K562 (cell line): ENCODE data around the gene FOSL2. TPM values are rescaled to one million over a fixed set of nuclear protein-coding genes. Genes with fewer than 3 reads are reported as not detected.

Experiments used
- ATAC-seq: fragments of 200-7000 bp; cut with Tn5 transposase; 3 replicates; pipeline ENCODE4 v1.9.1; 2020; ENCODE audit warnings: moderate library complexity
- BruUV-seq: library from RNA; stranded (reverse); fragments of 400-500 nt; replicated peaks from 2 replicates; lab custom pipeline; 2021; lab: Mats Ljungman, UMichigan
- CTCF ChIA-PET: fragments of 300-600 bp; formaldehyde crosslinking; extraction: SDS; loops from one replicate; lab custom pipeline; 2021; ENCODE audit warnings: low intra/inter-chr PET ratio; lab: Yijun Ruan, JAX
- POLR2A ChIA-PET: fragments of 300-600, 350-650 bp; sonication (Branson Sonifier 250); formaldehyde crosslinking; extraction: SDS; loops from one replicate; lab custom pipeline; 2021; ENCODE audit warnings: antibody characterized with exemption, inconsistent platforms; lab: Yijun Ruan, JAX
- DNase-seq, 4 experiments: peaks; one replicate each; pipeline versions ENCODE4 v3.0.0 to v3.0.0-alpha.2; 2011 to 2018; ENCODE audit warnings: low spot score in 3 of 4, mixed read lengths in 3 of 4; ENCODE audit errors: extremely low read depth in 1 of 4
- FAIRE-seq: peaks from 2 replicates; lab custom pipeline; 2011; peaks lifted over from hg19 to GRCh38; lab: Jason Lieb, UNC
- H2AFZ ChIP-seq: 2 replicates; pipeline ENCODE4 v1.6.0; 2011; ENCODE audit warnings: low read depth, low read length, control low read depth, inconsistent platforms
- H3K27ac ChIP-seq: fragments of 200-600 bp; 3 replicates; pipeline ENCODE4 v1.8.0; 2011; ENCODE audit warnings: low read depth, mild to moderate bottlenecking, control low read depth, inconsistent platforms, low read length, moderate library complexity, mixed read lengths; ENCODE audit errors: extremely low read depth
- H3K27me3 ChIP-seq, 2 experiments: fragments of 300-600 bp in 1 of 2; 2 replicates in 1 of 2; 3 replicates in 1 of 2; pipeline versions ENCODE4 v1.6.0 to v1.8.0; 2011; ENCODE audit warnings: inconsistent platforms in 2 of 2, low read length in 2 of 2, mild to moderate bottlenecking in 1 of 2, mixed read lengths in 1 of 2, moderate library complexity in 1 of 2; ENCODE audit not compliant: control insufficient read depth in 2 of 2, insufficient read depth in 2 of 2
- H3K36me3 ChIP-seq: fragments of 300-600 bp; 3 replicates; pipeline ENCODE4 v1.8.0; 2011; ENCODE audit warnings: mild to moderate bottlenecking, low read length, inconsistent platforms; ENCODE audit not compliant: control insufficient read depth, insufficient read depth
- H3K4me1 ChIP-seq, 2 experiments: fragments of 200-600 bp in 1 of 2; replicated peaks in 1 of 2; 2 replicates in 1 of 2; 3 replicates in 1 of 2; pipeline versions ENCODE4 v1.5.1 to v1.8.0; 2011; ENCODE audit warnings: inconsistent platforms in 2 of 2, low read length in 2 of 2, mild to moderate bottlenecking in 1 of 2, mixed read lengths in 1 of 2, moderate library complexity in 1 of 2; ENCODE audit not compliant: control insufficient read depth in 2 of 2, insufficient read depth in 2 of 2
- H3K4me2 ChIP-seq: 2 replicates; pipeline ENCODE4 v1.6.1; 2011; ENCODE audit warnings: low read length, control low read depth, inconsistent platforms, mixed read lengths; ENCODE audit not compliant: insufficient read depth
- H3K4me3 ChIP-seq: fragments of 200-600 bp; sonication (generic), shearing (Covaris generic); 2 replicates; pipeline ENCODE4 v1.5.1; 2016; ENCODE audit warnings: control low read depth, inconsistent platforms
- H3K79me2 ChIP-seq: fragments of 200-600 bp; 3 replicates; pipeline ENCODE4 v1.8.0; 2011; ENCODE audit warnings: low read length, inconsistent platforms; ENCODE audit not compliant: control insufficient read depth, insufficient read depth
- H3K9ac ChIP-seq, 2 experiments: 2 replicates each; pipeline versions ENCODE4 v1.6.0 to v1.6.1; 2011; ENCODE audit warnings: low read depth in 2 of 2, low read length in 2 of 2, control low read depth in 1 of 2, inconsistent platforms in 1 of 2, mild to moderate bottlenecking in 1 of 2, mixed read lengths in 1 of 2; ENCODE audit not compliant: insufficient read depth in 1 of 2
- H3K9me1 ChIP-seq: one replicate; pipeline ENCODE4 v1.6.0; 2011; ENCODE audit warnings: inconsistent platforms, mild to moderate bottlenecking, low read length, moderate library complexity; ENCODE audit not compliant: control insufficient read depth, insufficient read depth
- H3K9me3 ChIP-seq: replicated peaks from 2 replicates; pipeline ENCODE4 v1.5.1; 2011; ENCODE audit warnings: low read depth, low read length, inconsistent platforms; ENCODE audit not compliant: control insufficient read depth, insufficient read depth
- H4K20me1 ChIP-seq: replicated peaks from 2 replicates; pipeline ENCODE4 v1.6.1; 2011; ENCODE audit warnings: low read length, inconsistent platforms, mixed read lengths; ENCODE audit not compliant: control insufficient read depth, insufficient read depth
- CHD7 ChIP-seq: fragments of 200-600 bp; sonication (generic); IDR thresholded peaks from one replicate; pipeline ENCODE4 v1.6.1; 2012; ENCODE audit warnings: mild to moderate bottlenecking, low read depth, low read length, inconsistent platforms
- CREBBP ChIP-seq: IDR thresholded peaks from one replicate; pipeline ENCODE4 v1.6.1; 2012; ENCODE audit warnings: low read depth, mild to moderate bottlenecking, control low read depth, inconsistent platforms, low read length
- ERF ChIP-seq: fragments of 450-650 bp; formaldehyde crosslinking; IDR thresholded peaks from 2 replicates; pipeline ENCODE4 v1.4.0; 2020; ENCODE audit warnings: mild to moderate bottlenecking, mixed read lengths
- MTA2 ChIP-seq: fragments of 450-650 bp; IDR thresholded peaks from 2 replicates; pipeline ENCODE4 v1.6.1; 2016; ENCODE audit warnings: low read depth
- NBN ChIP-seq: fragments of 450-650 bp; IDR thresholded peaks from 2 replicates; pipeline ENCODE4 v1.6.1; 2016; ENCODE audit warnings: low read depth, mild to moderate bottlenecking
- POU5F1 ChIP-seq: fragments of 150-350 bp; IDR thresholded peaks from 2 replicates; pipeline ENCODE4 v1.6.1; 2014; ENCODE audit warnings: borderline replicate concordance, low read length, low read depth, mild to moderate bottlenecking; ENCODE audit not compliant: partially characterized antibody
- TOE1 ChIP-seq, 2 experiments: fragments of 450-650 bp in 1 of 2; sonication (generic) in 1 of 2; formaldehyde crosslinking in 1 of 2; IDR thresholded peaks; 2 replicates each; pipeline versions ENCODE4 v1.7.1 to v1.8.0; 2016 to 2022; ENCODE audit warnings: borderline replicate concordance in 2 of 2, mild to moderate bottlenecking in 2 of 2, antibody characterized with exemption in 1 of 2, inconsistent platforms in 1 of 2, low read depth in 1 of 2, missing genetic modification reagents in 1 of 2, moderate library complexity in 1 of 2
- ZNF184 ChIP-seq: sonication (generic); formaldehyde crosslinking; IDR thresholded peaks from 2 replicates; pipeline ENCODE4 v1.5.0; 2020; ENCODE audit warnings: missing genetic modification reagents
- ZNF384 ChIP-seq: IDR thresholded peaks from 2 replicates; pipeline ENCODE4 v1.6.1; 2012; ENCODE audit warnings: low read depth, low read length, improper control_type of control experiment
- ZNF699 ChIP-seq: fragments of 250-450 bp; sonication (Bioruptor Pico); IDR thresholded peaks from 2 replicates; pipeline ENCODE4 v1.8.0; 2021; ENCODE audit warnings: mild to moderate bottlenecking, moderate library complexity; ENCODE audit not compliant: insufficient replicate concordance
- whole genome bisulfite sequencing: fragments of 100-300 bp; shearing (Covaris generic); methylation state at CpG from one replicate; pipeline ENCODE4 v1.1.6; 2016; ENCODE audit warnings: low coverage, mixed read lengths; ENCODE audit not compliant: insufficient coverage; ENCODE audit errors: missing lambda C conversion rate; 5-methylcytosine and 5-hydroxymethylcytosine counted together
- in situ Hi-C: fragments of 300-500 bp; cut with MboI; formaldehyde crosslinking; loops from 4 replicates; pipeline ENCODE4 v1.15.0; 2018; ENCODE audit warnings: inconsistent platforms, mixed read lengths
- intact Hi-C: fragments of 100-400 bp; cut with micrococcal nuclease; formaldehyde crosslinking; loops from 2 replicates; pipeline ENCODE4 v1.14.2; 2022
- polyA plus RNA-seq, 8 experiments: library from polyadenylated mRNA; depleted of rRNA in 4 of 8; stranded (reverse) in 5 of 8; unstranded in 3 of 8; fragments of >200 nt; fragmentation: Nextera tagmentation in 2 of 8; fragmentation: Illumina TruSeq in 1 of 8; extraction: Ambion mirVana in 2 of 8; extraction: Trizol in 1 of 8; gene quantifications; 2 replicates each; pipeline versions ENCODE4 v1.2.1 to v1.2.3, GENCODE V29; 2011 to 2014; ENCODE audit warnings: inconsistent platforms in 1 of 8, missing spikeins in 1 of 8
- total RNA-seq, 7 experiments: library from RNA; depleted of rRNA in 6 of 7; stranded (reverse); fragments of >200 nt in 6 of 7; fragmentation: Illumina TruSeq in 2 of 7; extraction: Trizol in 2 of 7; gene quantifications; 2 replicates each; pipeline versions ENCODE4 v1.2.1 to v1.2.3, GENCODE V29; 2011 to 2021; ENCODE audit warnings: low replicate concordance in 1 of 7

The FOSL2 gene
- total and polyA plus RNA-seq, 9 of the 15 experiments (the other 6 are each of a cell fraction or from before 2014, with no cell fraction given): 0.04 to 2.9 (median 0.80) TPM

DNA sequence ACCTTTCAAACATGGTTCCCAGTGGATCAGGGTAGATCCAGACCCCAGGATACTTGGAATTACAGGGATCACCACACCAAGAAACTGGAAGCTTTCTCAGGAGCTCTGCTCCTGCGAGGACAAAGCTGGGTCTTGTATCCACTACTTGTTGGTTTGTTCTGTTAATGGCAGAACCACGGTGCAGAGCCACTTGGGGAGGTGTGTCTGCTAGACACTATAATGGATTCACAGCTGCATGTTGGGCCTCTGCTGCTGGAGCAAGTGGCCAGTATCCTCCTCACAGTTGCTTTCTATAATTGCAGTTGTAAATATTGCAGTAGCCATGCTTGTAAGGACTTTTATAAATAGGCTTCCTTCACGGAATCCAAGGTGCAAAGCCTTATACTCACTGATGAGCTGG is 12.9 kb downstream of the FOSL2 start:
- H3K27ac ChIP-seq: no peak overlapping the region
- no TSS peak for BruUV-seq
- ChIA-PET POLR2A (no interaction called here), CTCF (no interaction called here)
- H3K4me3 ChIP-seq: no peak overlapping the region
- H3K9me3 ChIP-seq: no peaks in the 10 kb centered on the region
- no peak overlapping the region for H3K4me2 ChIP-seq
- no peak for DNase-seq
- no peaks in the 10 kb centered on the region for H3K79me2 ChIP-seq
- intact Hi-C loops: no loop called here
- FAIRE-seq: no peak
- in situ Hi-C loops: loop anchor here (10.0 kb wide), 1 partner anchor 241 kb away; no protein-coding TSS in a partner anchor
- H3K4me1 ChIP-seq: peaks cover 0 to 4% of the 10 kb centered on the region in 2 experiments; a peak in 1 of 5 replicates
- H3K36me3 ChIP-seq: no peaks in the 10 kb centered on the region
- H3K27me3 ChIP-seq: peaks cover 8 to 20% of the 10 kb centered on the region in 2 experiments
- no peak overlapping the region for H3K9ac ChIP-seq
- no peak for ATAC-seq
- 0 out of 2 replicates have a peak, but pooled peaks cover 5% of the 10 kb centered on the region for H4K20me1 ChIP-seq
- H3K9me1 ChIP-seq: no peaks in the 10 kb centered on the region
- no peak overlapping the region for H2AFZ ChIP-seq
- 20% methylated on average over 3 of the region's 3 CpGs for WGBS
- TF ChIP-seq ZNF384 (no peak), CREBBP (no peak), TOE1 (IDR thresholded peaks at IDR 0.05; ENCODE audit: borderline replicate concordance) (no peak), TOE1 (CRISPR knock-in tag; IDR thresholded peaks at IDR 0.05; ENCODE audit: borderline replicate concordance, low read depth) (no peak), CHD7 (no peak), NBN (no peak), ZNF184 (CRISPR knock-in tag) (no peak), POU5F1 (no peak), MTA2 (no peak), ZNF699 (no peak), ERF (no peak)
